Activated CD4-positive, alpha-beta T cell treated with anti-CD3 and anti-CD28 coated beads, Interleukin-2, amount 50 U/mL, for 4 hours (primary cell): ENCODE measurements around the gene DPYD.

Experiments
- DNase-seq, 2 experiments: peaks; one replicate each; pipeline ENCODE4 v3.0.0-alpha.2; 2020

Gene DPYD

GRCh38 chr1:97414682-97415312 is 506.0 kb downstream of the DPYD start:
- no peak for DNase-seq

GRCh38 chr1:97412737-97413136 is 508.1 kb downstream of the DPYD start:
- no peak for DNase-seq

- no peak for DNase-seq
Observed at GRCh38 chr1:97412166-97412565, 508.7 kb downstream of the DPYD start.

- DNase-seq, result no peak
Observed at GRCh38 chr1:97396463-97396862, 524.4 kb downstream of the DPYD start.

GRCh38 chr1:97392701-97393100 is 528.1 kb downstream of the DPYD start:
- no peak for DNase-seq

- no peak for DNase-seq
Observed at GRCh38 chr1:97385536-97386277, 535.1 kb downstream of the DPYD start.

- DNase-seq, result no peak
Observed at GRCh38 chr1:97384294-97384968, 536.4 kb downstream of the DPYD start.

- no peak for DNase-seq
Observed at GRCh38 chr1:97383797-97384196, 537.0 kb downstream of the DPYD start.

- DNase-seq, result no peak
Observed at GRCh38 chr1:97382206-97382605, 538.6 kb downstream of the DPYD start.

- no peak for DNase-seq
Observed at GRCh38 chr1:97379387-97380075, 541.3 kb downstream of the DPYD start.

GRCh38 chr1:97378596-97378995 is 542.2 kb downstream of the DPYD start:
- DNase-seq, result no peak

- DNase-seq, result no peak
Observed at GRCh38 chr1:97377432-97378034, 543.3 kb downstream of the DPYD start.

- DNase-seq, result no peak
Observed at GRCh38 chr1:97373000-97373399, 547.8 kb downstream of the DPYD start.

- no peak for DNase-seq
Observed at GRCh38 chr1:97372531-97372930, 548.3 kb downstream of the DPYD start.

- no peak for DNase-seq
Observed at GRCh38 chr1:97368296-97368695, 552.5 kb downstream of the DPYD start.

GRCh38 chr1:97366984-97367383 is 553.9 kb downstream of the DPYD start:
- no peak for DNase-seq

- no peak for DNase-seq
Observed at GRCh38 chr1:97365026-97365425, 555.8 kb downstream of the DPYD start.

GRCh38 chr1:97364086-97364485 is 556.7 kb downstream of the DPYD start:
- DNase-seq, result no peak

- DNase-seq, result no peak
Observed at GRCh38 chr1:97356309-97356708, 564.5 kb downstream of the DPYD start.

GRCh38 chr1:97352936-97353382 is 567.9 kb downstream of the DPYD start:
- DNase-seq, result no peak

- DNase-seq, result no peak
Observed at GRCh38 chr1:97351846-97352245, 569.0 kb downstream of the DPYD start.

GRCh38 chr1:97350662-97351061 is 570.2 kb downstream of the DPYD start:
- no peak for DNase-seq

GRCh38 chr1:97350241-97350640 is 570.6 kb downstream of the DPYD start:
- DNase-seq, result no peak
